ENCODE data around the gene SORCS2.

GRCh38 chr4:7777017-7777710 lies 584.8 kb downstream of the SORCS2 start:
- TF ChIP-seq CTCF (IDR thresholded peaks at IDR 0.05; ENCODE audit: poor library complexity, severe bottlenecking) (no peak), EP300 (conservative IDR thresholded peaks at IDR 0.05; ENCODE audit: poor library complexity, severe bottlenecking) (no peak), POLR2AphosphoS5 (IDR thresholded peaks at IDR 0.05) (no peak), REST (IDR thresholded peaks at IDR 0.05; ENCODE audit: borderline replicate concordance) (no peak), EZH2 (IDR thresholded peaks at IDR 0.05; ENCODE audit: borderline replicate concordance, insufficient read depth, low read length, poor library complexity, severe bottlenecking) (no peak), SMC3 (conservative IDR thresholded peaks at IDR 0.05; ENCODE audit: poor library complexity) (no peak), RAD21 (conservative IDR thresholded peaks at IDR 0.05) (no peak)

All from neural cell (in vitro differentiated cells).